ENCODE measurements around the gene MRPL12.

Gene MRPL12

DNA sequence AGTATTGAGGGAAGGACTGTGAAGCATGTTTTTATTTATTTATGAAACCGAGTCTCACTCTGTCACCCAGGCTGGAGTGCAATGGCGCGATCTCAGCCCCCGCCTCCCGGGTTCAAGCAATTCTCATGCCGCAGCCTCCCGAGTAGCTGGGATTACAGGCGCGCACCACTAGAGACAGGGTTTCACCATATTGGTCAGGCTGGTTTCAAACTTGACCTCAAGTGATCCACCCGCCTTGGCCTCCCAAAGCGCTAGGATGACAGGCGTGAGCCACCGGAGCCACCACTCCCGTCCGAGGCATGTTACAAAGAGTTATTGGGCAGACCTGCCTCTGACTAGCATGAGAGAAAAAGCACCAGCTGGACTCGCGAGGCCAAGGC lies 3.1 kb downstream of the MRPL12 start:
- Histone ChIP-seq H3K27ac (ENCODE audit: low read depth, low read length) (no peak overlapping the region), H3K27me3 (ENCODE audit: control insufficient read depth in 1 of 2, insufficient read depth in 2 of 2, low read length in 2 of 2) (no peaks in the 10 kb centered on the region), H3K9ac (ENCODE audit: low read length) (no peak overlapping the region), H3K4me1 (ENCODE audit: insufficient read depth, low read length) (peaks cover 31% of the 10 kb centered on the region), H3K36me3 (ENCODE audit: insufficient read depth, low read length) (peaks cover 18% of the 10 kb centered on the region), H3K9me3 (ENCODE audit: low read length) (no peaks in the 10 kb centered on the region), H3K4me3 (ENCODE audit: low read depth in 1 of 2, low read length in 2 of 2) (no peak overlapping the region)

- Histone ChIP-seq H3K27ac (ENCODE audit: low read depth, low read length) (no peak overlapping the region), H3K36me3 (ENCODE audit: insufficient read depth, low read length) (peaks cover 13% of the 10 kb centered on the region), H3K9me3 (ENCODE audit: low read length) (no peaks in the 10 kb centered on the region), H3K27me3 (ENCODE audit: control insufficient read depth in 1 of 2, insufficient read depth in 2 of 2, low read length in 2 of 2) (no peaks in the 10 kb centered on the region), H3K9ac (ENCODE audit: low read length) (no peak overlapping the region), H3K4me3 (ENCODE audit: low read depth in 1 of 2, low read length in 2 of 2) (no peak overlapping the region), H3K4me1 (ENCODE audit: insufficient read depth, low read length) (peaks cover 26% of the 10 kb centered on the region)
Observed at GRCh38 chr17:81706757-81707624, 3.8 kb downstream of the MRPL12 start.

DNA sequence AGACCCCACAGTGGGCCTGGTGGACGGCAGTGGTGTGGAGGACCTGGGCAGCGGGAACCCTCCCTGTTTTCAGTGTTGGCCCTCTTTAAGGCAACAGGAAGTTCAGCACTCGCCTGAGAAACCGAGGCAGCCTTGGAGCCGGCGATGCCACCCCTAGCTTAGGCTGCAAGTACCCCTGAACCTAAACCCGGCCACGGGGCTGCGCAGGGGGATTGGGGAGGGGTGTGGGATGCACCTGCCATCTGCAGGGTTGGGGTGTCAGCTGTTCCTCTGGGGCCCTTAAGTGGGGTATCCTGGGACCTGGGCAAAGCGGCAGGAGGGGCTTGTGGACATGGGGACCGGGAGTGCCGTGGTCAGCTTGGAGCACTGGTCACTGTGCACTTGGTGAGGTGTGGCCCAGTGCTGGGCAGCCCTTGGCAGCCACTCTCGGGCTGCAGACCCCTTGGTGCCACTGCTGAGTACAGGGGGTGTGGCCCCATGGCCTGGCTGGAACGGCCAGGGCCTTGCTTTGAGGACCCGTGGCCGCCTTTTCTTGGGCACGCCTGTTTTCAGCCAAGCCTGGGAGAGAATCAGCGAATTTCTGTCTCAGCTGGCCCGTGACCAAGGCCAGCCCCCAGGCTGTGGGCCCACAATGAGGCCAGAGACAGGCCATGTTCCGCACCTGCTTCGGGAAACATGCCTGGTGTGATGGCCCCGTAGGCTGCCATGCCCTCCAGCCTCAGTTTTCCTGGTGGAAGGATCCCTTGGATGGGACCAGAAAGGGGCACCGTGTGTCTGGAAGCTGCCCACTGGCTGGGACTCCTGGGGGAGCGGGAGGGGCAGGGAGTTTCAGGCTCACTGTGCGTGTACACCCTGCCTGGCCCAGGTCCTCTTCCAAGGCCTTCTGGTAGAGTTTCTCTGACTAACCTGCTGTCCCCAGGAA lies 4.8 kb downstream of the MRPL12 start:
- no peak overlapping the region for H3K9ac ChIP-seq (ENCODE audit: low read length)

GRCh38 chr17:81708739-81709185 lies 5.6 kb downstream of the MRPL12 start:
- H3K9ac ChIP-seq (ENCODE audit: low read length), result no peak overlapping the region
- H3K4me3 ChIP-seq (ENCODE audit: low read depth in 1 of 2, low read length in 2 of 2), result no peak overlapping the region
- H3K9me3 ChIP-seq (ENCODE audit: low read length), result no peaks in the 10 kb centered on the region
- H3K4me1 ChIP-seq (ENCODE audit: insufficient read depth, low read length), result peaks cover 31% of the 10 kb centered on the region
- H3K27ac ChIP-seq (ENCODE audit: low read depth, low read length), result no peak overlapping the region
- peaks cover 13% of the 10 kb centered on the region for H3K36me3 ChIP-seq (ENCODE audit: insufficient read depth, low read length)
- H3K27me3 ChIP-seq (ENCODE audit: control insufficient read depth in 1 of 2, insufficient read depth in 2 of 2, low read length in 2 of 2), result no peaks in the 10 kb centered on the region

More for the DNA sequence above, 4.8 kb downstream of the MRPL12 start:
- peaks cover 24% of the 10 kb centered on the region for H3K4me1 ChIP-seq (ENCODE audit: insufficient read depth, low read length)
- no peak overlapping the region for H3K27ac ChIP-seq (ENCODE audit: low read depth, low read length)
- H3K9me3 ChIP-seq (ENCODE audit: low read length), result no peaks in the 10 kb centered on the region
- peaks cover 13% of the 10 kb centered on the region for H3K36me3 ChIP-seq (ENCODE audit: insufficient read depth, low read length)
- H3K4me3 ChIP-seq (ENCODE audit: low read depth in 1 of 2, low read length in 2 of 2), result no peak overlapping the region
- H3K27me3 ChIP-seq (ENCODE audit: control insufficient read depth in 1 of 2, insufficient read depth in 2 of 2, low read length in 2 of 2), result no peaks in the 10 kb centered on the region

DNA sequence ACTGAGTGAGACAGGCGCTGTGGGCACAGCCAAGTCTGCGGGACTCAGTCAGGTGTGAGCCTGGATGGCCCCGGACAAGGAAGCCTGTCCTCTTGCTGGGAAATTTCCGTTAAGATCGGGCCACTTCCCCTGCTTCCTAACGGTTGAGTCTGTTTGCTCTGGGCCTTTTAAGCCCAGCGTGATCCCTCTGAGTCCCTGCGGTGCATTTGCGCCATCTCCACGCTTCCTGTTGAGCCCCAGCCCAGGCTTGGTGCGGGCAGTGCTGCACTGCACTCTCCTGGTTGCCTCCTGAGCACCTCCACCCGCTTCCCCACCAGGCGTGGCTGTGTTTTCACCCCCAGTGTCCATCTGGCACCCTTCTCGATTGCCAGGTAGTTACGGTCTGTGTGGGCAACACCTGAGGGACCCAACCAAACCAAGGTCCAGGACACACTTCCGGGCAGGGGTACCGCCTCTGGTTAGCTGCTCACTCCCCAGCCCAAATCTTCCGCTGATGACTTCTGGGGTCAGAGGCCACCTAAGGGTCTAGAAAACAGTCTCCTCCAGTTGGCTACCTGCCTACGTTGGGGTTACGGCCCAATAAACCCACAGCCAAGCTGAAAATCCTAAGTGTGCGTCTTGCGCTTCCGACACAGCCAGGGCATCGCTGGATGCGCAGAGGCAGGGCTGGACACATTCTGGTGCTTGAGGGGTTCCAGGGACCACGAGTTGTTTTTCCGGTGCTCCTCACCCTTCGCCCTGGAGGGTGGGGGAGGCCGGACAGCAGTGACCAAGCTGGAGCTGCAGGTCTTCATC lies 7.5 kb downstream of the MRPL12 start:
- H3K27ac ChIP-seq (ENCODE audit: low read depth, low read length), result no peak overlapping the region
- no peaks in the 10 kb centered on the region for H3K27me3 ChIP-seq (ENCODE audit: control insufficient read depth in 1 of 2, insufficient read depth in 2 of 2, low read length in 2 of 2)
- peak overlapping the region in 1 of 2 donors; percentile 53 for H3K4me3 ChIP-seq (ENCODE audit: low read depth in 1 of 2, low read length in 2 of 2)
- no peaks in the 10 kb centered on the region for H3K9me3 ChIP-seq (ENCODE audit: low read length)
- H3K36me3 ChIP-seq (ENCODE audit: insufficient read depth, low read length), result peaks cover 9% of the 10 kb centered on the region
- H3K9ac ChIP-seq (ENCODE audit: low read length), result no peak overlapping the region
- H3K4me1 ChIP-seq (ENCODE audit: insufficient read depth, low read length), result peaks cover 23% of the 10 kb centered on the region

GRCh38 chr17:81711814-81712467 lies 8.8 kb downstream of the MRPL12 start, which contains the start of gene SLC25A10:
SLC25A10 (plus strand) TSS chr17:81712284; CDS start chr17:81712427, 143 bp downstream.
- no peak within 1 kb of the TSS for H3K27ac ChIP-seq (ENCODE audit: low read depth, low read length)
- no peak within 1 kb of the TSS for H3K9ac ChIP-seq (ENCODE audit: low read length)
- no peaks in the 10 kb centered on the region for H3K9me3 ChIP-seq (ENCODE audit: low read length)
- H3K4me3 ChIP-seq (ENCODE audit: low read depth in 1 of 2, low read length in 2 of 2), result peak within 1 kb of the TSS; percentile 56 to 62
- no peaks in the 10 kb centered on the region for H3K27me3 ChIP-seq (ENCODE audit: control insufficient read depth in 1 of 2, insufficient read depth in 2 of 2, low read length in 2 of 2)
- H3K36me3 ChIP-seq (ENCODE audit: insufficient read depth, low read length), result peaks cover 4% of the 10 kb centered on the region
- peaks cover 23% of the 10 kb centered on the region for H3K4me1 ChIP-seq (ENCODE audit: insufficient read depth, low read length)

GRCh38 chr17:81712468-81713003 lies 9.4 kb downstream of the MRPL12 start:
- Histone ChIP-seq H3K36me3 (ENCODE audit: insufficient read depth, low read length) (peaks cover 3% of the 10 kb centered on the region), H3K9ac (ENCODE audit: low read length) (no peak overlapping the region), H3K27me3 (ENCODE audit: control insufficient read depth in 1 of 2, insufficient read depth in 2 of 2, low read length in 2 of 2) (no peaks in the 10 kb centered on the region), H3K9me3 (ENCODE audit: low read length) (no peaks in the 10 kb centered on the region), H3K4me1 (ENCODE audit: insufficient read depth, low read length) (peaks cover 23% of the 10 kb centered on the region), H3K27ac (ENCODE audit: low read depth, low read length) (no peak overlapping the region), H3K4me3 (ENCODE audit: low read depth in 1 of 2, low read length in 2 of 2) (peak overlapping the region; percentile 56 to 62)

- no peak overlapping the region for H3K9ac ChIP-seq (ENCODE audit: low read length)
- peak overlapping the region in 1 of 2 donors; percentile 56 for H3K4me3 ChIP-seq (ENCODE audit: low read depth in 1 of 2, low read length in 2 of 2)
- no peak overlapping the region for H3K27ac ChIP-seq (ENCODE audit: low read depth, low read length)
- no peaks in the 10 kb centered on the region for H3K27me3 ChIP-seq (ENCODE audit: control insufficient read depth in 1 of 2, insufficient read depth in 2 of 2, low read length in 2 of 2)
- H3K9me3 ChIP-seq (ENCODE audit: low read length), result no peaks in the 10 kb centered on the region
- peaks cover 23% of the 10 kb centered on the region for H3K4me1 ChIP-seq (ENCODE audit: insufficient read depth, low read length)
- no peaks in the 10 kb centered on the region for H3K36me3 ChIP-seq (ENCODE audit: insufficient read depth, low read length)
Observed at GRCh38 chr17:81713004-81713555, 9.9 kb downstream of the MRPL12 start.

DNA sequence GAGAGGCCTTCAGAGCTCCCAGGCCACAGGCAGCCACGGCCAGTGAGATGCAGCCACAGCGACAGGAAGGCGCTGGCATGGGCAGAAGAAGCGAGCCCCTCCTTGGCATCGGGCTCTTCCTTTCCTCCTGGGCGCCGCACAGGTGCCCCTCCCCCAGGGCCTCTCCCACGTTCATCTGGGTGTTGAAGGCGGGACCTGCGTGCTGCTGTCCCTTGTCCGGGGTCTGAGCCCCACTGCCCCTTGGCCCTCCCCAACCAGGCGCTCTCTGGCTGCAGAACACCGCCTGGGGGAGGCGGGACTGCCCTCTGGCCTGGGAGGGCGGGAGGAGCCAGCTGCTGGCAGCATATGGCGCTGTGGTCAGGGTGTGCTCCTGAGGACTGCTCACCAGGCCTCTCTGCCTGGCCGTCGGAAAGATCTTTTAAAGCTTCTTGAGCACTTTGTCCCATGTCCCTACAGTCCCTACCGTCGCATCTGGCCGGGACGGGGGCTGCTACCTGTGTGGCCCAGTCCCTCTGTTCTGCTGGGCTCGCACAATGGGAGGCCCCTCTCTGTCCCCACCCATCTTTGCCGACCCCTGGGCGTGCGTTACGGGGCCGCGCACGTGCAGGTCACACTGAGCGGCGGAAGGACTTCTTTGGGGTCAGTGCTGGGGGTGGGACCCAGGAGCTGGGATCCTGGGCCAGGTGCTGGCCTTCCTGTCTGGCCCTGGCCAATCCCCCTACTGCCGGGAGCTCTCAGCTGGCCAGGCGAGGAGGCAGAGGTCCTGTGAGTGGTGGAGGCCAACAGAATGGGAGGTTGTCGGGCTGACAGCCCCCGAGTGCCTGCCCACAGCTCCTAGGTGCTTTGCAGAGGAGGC lies 10.6 kb downstream of the MRPL12 start:
- Histone ChIP-seq H3K9me3 (ENCODE audit: low read length) (no peaks in the 10 kb centered on the region), H3K4me3 (ENCODE audit: low read depth in 1 of 2, low read length in 2 of 2) (no peak overlapping the region), H3K4me1 (ENCODE audit: insufficient read depth, low read length) (peaks cover 23% of the 10 kb centered on the region), H3K27ac (ENCODE audit: low read depth, low read length) (no peak overlapping the region), H3K27me3 (ENCODE audit: control insufficient read depth in 1 of 2, insufficient read depth in 2 of 2, low read length in 2 of 2) (no peaks in the 10 kb centered on the region), H3K36me3 (ENCODE audit: insufficient read depth, low read length) (no peaks in the 10 kb centered on the region), H3K9ac (ENCODE audit: low read length) (no peak overlapping the region)

All from muscle layer of colon (tissue), 2 donors.